ENCODE data around the gene FUT4.
"Not testable (repeated sequence)": the region's sequence is repeated elsewhere in the genome, so short reads cannot be mapped to it uniquely, and the experiment has no call there.

Gene FUT4

DNA sequence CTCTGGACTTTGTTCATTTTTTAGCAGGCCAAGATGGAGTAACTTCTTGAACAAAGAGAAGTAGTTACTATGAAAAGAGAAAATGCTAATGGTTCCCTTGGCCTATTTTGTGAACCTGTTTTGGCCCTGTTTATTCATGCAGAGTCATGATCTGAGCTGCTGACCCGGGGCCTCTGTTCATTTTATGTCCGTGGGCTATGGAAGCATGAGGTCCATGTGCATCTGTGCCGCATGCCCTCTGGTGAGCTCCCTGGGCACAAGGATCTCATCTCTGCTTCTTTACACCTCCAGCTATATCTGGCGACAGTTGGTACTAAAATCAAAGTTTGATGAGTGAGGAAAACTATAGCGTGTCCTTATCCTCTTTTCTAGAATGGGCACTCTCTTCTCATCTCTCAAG lies 24.5 kb downstream of the FUT4 start:
- no peak for DNase-seq

DNA sequence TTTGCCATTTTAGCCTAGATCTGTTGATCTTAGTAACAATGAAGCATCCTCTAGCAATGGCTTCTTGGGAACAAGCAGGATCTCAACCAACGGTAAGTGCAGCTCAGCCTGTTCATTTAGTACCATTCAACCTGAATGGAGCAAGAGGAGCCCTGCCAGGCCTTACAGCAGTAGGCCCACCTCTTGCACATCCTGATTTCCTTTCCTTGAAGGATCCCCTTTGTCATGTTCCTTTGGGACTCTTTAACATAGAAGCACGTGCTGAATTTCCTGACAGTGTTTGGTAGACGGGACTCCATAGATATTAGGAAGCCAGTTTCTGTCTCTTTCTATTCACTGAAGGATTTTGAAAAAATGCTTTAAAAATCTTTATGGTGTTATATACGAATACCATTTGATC lies 25.0 kb downstream of the FUT4 start:
- no peak for DNase-seq

DNA sequence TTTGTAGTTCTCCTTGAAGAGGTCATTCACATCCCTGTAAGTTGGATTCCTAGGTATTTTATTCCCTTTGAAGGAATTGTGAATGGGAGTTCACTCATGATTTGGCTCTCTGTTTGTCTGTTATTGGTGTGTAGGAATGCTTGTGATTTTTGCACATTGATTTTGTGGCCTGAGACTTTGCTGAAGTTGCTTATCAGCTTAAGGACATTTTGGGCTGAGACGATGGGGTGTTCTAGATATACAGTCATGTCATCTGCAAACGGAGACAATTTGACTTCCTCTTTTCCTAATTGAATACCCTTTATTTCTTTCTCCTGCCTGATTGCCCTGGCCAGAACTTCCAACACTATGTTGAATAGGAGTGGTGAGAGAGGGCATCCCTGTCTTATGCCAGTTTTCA lies 29.3 kb downstream of the FUT4 start:
- DNase-seq: not testable (repeated sequence)

DNA sequence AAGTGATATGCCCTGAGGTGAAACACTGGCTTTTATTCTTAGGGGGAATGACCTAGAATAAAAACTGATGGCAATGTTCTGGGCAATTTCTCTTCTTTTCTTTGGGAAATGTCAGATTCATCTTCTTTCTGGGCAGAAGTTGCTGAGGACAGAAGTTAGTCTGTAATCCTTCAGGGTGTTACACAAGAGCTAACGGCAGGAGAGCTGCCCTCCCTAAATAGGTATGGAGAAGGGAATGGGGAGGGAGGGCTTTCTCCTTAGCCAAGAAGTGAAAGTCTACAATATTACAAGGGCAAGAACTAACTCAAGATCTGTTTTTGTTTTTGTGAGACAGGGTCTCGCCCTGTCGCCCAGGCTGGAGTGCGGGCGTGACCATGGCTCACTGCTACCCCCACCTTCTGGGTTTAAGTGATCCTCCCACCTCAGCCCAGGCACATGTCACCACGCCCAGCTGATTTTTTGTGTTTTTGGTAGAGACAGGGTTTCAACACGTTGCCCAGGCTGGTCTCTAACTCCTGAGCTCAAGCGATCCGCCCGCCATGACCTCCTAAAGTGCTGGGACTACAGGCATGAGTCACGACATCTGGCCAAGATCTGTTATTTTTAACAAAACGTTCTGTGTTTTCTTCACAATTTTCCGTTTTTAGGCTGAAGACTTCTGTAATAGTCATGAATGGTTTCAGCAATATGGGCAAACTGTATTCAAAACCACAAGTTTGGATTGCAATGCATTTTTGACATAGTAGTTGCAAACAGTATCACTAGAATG lies 30.7 kb downstream of the FUT4 start:
- DNase-seq: peak; percentile 12

DNA sequence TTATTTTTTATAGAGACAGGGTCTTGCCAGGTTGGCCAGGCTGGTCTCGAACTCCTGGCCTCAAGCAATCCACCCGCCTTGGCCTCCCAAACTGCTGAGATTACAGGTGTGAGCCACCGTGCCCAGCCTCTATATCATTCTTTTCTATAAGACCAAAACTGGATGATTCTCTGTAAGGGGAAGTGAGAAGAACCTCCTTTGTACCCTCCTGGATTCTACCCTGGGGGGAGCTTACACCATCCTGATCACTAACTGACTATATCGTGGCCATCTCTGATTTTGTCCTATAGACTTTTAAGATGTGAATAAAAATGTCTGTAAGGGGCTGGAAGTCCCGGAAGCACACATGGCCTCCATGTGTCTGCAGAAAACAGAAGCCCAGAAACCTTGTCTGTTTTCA lies 32.6 kb downstream of the FUT4 start:
- DNase-seq: no peak

DNA sequence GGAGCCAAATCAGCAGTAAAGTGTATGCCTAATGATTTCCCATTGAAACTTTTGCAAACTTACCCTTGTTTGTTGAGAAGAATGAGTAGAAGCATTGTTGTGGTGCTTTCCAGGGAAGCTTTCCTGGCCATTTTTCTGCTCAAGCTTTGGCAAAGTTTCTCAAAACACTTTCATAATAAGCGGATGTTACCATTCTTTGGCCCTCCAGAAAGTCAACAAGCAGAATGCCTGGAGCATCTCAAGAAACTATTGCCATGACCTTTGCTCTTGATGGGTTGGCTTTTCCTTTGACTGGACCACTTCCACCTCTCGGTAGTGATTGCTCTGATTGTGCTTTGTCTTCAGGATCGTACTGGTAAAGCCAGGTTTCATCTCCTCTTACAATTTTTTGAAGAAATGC lies 34.1 kb downstream of the FUT4 start:
- no peak for DNase-seq

DNA sequence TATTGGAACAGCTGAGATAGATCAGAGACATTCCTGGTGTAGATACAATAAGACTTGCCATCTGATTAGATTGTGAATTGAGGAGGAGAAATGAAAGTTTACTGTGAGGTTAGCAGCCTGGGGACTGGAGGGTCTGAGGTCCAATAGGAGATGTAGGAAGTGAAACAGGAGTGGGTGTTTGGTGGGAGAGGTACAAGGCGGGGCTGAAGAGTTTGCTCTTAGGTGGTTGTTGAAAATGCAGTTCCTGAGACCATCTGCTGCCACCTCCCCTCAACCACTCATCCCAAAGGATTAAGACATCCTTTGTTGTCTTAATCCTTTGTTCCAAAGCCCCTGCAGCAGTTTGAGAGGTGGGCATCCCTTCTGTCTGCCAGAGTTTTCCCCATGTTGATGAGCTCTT lies 38.2 kb downstream of the FUT4 start:
- peak; percentile 42 for DNase-seq

DNA sequence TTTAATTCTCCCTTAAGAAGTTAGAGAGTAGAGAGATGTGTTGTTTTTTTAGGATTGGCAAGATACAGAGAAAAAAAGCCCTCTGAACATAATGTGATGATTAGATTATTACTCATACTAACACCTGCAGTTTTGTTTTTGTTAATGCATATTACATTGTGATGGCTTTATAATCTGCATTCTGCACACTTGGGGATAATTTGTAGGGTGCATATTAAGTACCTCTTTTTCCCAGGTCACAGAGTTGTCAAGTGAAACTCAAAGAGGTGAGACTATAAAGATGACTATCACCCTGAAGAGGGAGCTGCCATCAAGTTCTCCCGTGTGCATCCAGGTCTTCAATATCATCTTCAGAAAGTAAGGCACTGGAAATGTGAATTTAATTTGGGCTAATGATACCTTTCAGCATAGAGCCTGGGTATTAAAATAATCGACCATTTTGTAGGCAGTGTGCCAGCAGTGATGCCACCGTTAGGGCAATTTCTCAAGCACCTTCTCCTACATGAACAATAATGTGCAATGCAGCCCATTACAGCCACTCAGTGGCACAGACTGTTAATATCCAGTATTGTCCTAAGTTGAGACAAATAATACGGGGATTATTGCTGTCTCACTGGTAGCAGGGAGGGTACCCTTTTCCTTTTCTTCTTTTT lies 39.6 kb downstream of the FUT4 start:
- DNase-seq: peak; percentile 73

DNA sequence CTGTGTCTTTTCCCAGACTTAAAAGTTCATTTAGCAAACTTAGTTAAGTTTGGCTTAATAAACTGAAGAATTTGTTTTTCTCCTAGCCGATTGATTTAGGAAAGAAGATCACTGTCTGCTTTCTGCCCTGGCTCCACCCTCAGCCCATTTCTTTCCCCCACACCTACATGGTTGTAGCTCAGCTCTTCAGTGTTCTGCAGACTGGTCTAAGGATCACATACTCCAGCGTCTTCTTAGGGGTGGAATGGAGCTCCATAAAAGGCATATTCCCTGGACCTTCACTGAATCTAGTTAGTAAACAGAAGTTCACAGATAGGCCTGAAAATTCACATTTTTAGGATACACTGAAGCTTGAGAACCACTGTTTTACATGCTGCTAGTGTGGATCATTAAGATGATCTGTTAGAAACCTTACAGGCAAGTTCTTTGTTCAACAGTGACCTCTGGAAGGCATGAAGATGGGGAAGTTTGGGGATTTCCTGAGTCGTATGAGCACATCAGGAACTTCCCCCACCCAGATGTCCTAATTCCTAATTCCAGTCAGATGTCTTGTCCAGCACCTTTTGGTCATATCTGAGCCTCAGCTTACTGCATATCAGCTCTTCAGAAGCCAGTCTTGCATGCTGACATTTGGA lies 40.3 kb downstream of the FUT4 start:
- DNase-seq: peak; percentile 31

DNA sequence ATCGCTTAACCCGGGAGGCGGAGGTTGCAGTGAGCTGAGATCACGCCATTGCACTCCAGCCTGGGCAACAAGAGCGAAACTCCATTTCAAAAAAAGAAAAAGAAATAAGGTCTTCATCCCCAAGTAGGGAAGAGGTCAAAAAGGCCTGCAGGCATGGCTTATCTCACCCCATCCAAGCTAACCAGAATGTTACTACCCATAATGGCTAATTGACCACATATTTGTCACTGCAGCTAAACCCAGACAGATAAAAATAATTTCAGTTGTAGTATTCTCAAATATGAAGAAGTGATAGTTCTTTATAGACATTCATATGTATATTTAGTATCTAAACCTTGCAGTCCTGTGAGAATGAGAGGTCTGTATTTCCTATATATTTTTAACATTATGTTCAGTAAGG lies 41.3 kb downstream of the FUT4 start:
- DNase-seq: no peak

DNA sequence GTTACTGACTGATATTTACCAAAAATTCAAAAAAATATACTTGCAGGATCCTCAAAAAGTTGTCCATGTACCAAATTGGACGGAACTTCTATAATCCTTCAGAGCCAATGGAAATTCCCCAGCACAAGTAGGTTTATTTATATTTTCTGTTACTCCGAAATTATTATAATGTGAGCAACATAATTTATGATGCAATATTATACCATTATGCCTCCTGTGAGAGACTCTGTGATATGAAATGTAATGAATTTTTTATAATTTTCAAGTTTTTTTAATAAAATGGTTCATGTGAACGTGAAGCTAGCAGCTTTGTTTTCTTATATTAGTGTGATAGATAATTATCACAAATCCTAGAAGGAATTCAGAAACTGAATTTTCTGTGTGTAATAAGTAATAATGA lies 41.7 kb downstream of the FUT4 start:
- no peak for DNase-seq

DNA sequence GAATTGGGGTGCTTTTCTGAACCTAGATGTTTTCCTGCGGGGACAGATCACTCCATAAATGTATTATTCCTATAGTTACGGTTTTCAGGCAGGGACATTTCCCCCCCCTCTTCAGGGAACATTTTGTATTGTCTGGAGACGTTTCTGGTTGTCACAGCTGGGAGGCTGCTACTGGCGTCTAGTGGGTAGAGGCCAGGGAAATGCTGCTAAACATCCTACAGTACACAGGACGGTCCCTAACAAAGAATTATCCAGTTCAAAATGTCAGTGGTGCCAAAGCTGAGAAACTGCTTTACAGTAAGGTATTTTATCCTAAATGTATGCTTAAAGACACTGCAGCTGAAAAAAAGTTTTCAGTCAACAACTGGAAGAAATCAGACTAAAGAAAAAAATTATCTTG lies 42.8 kb downstream of the FUT4 start:
- DNase-seq: no peak

DNA sequence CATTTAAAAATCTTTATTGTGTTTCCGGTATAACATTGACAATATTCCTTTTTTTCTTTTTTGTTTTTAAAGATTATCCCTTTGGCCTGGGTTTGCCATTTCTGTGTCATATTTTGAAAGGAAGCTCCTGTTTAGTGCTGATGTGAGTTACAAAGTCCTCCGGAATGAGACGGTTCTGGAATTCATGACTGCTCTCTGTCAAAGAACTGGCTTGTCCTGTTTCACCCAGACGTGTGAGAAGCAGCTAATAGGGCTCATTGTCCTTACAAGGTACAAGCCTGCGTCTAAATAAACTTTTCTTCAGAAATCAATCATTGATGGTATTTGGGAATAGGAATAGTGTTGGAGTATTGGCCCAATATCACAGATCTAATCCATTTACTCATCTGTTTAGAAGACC lies 43.3 kb downstream of the FUT4 start:
- DNase-seq: no peak

DNA sequence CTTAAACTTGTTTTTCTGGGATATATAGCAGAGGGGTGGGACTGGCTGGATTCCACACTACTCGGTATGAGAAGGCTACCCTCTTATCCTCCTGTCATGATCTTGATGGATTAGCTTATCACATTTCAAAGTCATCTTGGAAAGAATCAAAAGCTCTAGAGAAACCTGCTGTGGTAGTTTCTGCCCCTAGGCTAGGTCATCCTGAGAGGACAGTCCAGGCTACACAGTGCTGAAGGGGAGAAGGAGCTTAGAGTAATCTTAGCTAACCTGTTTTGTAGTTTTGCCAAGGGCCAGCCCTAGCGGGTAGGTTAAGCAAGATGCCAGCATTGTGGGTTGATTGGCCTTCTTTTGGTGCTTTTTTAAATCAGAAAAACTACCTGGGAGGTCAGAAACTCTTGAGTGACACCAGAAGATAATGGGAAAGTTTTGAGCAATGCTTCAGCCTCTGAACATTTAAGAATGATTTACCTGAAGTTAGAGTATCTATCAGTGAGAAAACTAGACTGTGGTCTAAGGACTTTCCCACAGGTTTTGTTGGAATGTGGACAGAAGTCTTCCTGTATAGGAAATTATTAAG lies 44.7 kb downstream of the FUT4 start:
- peak; percentile 79 for DNase-seq

DNA sequence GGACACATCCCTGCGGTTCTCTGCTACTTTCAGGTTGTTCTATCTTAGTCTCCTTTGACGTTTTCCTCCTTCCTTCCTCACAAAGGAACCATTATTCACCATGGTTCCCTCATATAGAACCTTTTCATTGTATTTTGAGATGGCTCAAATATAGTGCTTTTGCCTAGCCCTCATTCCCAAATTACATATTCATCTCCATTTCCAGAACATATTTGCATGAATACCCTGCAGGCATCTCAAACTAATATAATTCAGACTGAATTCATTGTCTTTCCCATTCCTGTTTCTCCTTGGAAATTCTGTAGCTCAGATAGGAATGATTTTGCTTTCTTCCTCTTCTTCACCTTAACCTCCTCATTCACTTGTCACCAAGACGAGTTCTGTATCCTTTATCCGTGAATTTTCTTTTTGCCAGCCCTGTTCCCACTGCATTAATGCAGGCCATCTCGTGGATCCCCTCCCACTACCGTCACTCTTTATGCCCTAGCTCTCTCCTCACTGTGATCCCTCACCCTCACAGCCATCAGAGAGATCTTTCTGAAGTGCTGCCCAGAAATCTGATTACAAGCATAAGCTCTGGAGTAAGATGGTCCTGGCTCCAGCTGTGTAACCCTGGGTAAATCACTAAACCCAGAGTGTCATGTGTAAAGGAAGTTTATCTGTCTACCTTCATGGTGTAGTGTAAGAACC lies 46.8 kb downstream of the FUT4 start:
- no peak for DNase-seq

DNA sequence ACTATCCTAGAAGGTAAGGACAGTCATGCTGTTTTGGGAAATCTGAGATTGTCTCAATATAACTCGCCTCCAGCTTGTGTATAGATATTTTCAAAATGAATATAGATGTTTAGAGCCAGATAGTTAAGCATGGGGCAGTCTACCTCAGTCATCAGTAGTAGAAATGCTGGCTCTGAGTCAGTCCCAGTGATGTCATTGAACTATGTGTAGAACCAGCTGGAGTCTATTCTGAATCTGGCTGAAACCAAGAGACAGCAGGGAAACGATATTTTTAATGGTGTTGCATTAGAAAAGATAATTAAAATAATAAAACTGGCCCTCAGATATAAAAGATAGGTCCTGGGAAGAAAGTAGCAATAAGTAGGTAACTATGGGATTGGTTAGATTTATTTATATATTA lies 49.3 kb downstream of the FUT4 start:
- DNase-seq: no peak

DNA sequence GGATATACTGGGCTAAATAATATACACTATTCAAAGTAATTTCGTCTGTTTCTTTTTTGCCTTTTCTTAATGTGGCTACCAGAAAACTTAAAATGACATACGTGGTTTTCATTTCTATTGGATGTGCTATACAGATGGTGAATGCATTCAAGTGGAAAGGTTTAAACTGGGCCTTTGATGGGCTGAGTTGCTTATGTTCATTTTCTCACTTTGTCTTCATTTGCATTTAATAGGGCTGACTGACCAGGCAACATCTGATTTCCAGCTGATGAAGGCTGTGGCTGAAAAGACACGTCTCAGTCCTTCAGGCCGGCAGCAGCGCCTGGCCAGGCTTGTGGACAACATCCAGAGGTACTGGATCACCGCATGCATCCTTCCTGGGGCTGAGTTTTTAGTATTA lies 51.4 kb downstream of the FUT4 start:
- DNase-seq: no peak

DNA sequence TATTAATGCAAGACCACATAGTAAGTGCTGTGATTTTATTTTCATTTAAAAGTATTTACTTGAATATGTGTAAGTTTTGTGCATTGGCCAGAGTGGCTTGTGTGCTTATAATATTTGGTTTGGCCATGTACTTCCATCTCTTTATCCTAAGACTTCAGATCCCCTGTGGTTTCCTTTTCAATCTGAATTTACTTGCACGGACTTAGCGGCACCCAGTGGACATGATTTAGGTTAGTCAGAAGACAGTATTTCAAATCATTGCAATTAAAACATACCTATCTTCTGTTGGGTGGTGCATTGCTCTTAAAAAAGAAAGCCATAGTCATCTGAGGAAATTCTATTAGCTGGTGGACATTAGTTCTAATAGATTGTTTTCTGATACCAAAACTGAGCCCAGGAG lies 54.2 kb downstream of the FUT4 start:
- peak; percentile 72 for DNase-seq

Data from NCI-H69 (cell line).